ENCODE data around the gene CTAGE1.

DNA sequence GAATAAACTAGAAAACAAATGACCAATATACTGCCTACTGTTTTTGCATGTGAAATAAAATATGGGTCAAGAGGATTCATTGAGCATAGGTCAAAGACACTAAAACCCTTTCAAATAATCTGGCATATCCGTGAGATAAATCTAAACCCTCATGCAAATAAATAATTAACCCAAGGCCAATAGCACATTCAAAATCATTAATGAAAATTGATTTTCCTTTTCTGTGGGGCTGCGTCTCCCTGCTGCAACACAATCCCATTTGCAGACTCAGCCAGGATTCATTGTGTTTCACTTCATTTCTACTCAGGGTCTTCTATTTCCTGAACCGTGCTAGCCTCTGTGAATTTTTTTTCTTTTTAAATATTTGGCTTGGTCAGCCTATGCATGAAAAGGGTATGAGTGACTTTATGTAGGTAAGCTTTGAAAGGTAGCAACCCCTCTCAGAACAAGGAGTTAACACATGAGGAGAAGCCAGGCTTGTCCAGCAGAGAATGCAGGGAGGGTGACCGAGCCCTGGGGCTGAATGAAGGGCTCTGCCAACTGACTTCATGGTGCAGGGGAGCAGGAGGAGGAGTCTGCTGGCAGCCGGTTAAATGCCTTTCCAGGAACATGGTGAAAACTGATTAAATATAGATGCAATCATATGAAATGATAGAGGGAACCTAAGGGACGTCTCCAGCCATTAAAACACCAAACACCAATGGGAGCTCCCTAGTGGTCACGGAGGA lies 10.3 kb upstream of the CTAGE1 start:
- TF ChIP-seq POLR2A (IDR thresholded peaks at IDR 0.05) (no peak), POLR2AphosphoS5 (IDR thresholded peaks at IDR 0.05) (no peak)
- TF ChIP-seq, protein P1, sequence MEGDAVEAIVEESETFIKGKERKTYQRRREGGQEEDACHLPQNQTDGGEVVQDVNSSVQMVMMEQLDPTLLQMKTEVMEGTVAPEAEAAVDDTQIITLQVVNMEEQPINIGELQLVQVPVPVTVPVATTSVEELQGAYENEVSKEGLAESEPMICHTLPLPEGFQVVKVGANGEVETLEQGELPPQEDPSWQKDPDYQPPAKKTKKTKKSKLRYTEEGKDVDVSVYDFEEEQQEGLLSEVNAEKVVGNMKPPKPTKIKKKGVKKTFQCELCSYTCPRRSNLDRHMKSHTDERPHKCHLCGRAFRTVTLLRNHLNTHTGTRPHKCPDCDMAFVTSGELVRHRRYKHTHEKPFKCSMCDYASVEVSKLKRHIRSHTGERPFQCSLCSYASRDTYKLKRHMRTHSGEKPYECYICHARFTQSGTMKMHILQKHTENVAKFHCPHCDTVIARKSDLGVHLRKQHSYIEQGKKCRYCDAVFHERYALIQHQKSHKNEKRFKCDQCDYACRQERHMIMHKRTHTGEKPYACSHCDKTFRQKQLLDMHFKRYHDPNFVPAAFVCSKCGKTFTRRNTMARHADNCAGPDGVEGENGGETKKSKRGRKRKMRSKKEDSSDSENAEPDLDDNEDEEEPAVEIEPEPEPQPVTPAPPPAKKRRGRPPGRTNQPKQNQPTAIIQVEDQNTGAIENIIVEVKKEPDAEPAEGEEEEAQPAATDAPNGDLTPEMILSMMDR (IDR thresholded peaks at IDR 0.05) = no peak
